DND-41 (cell line): ENCODE measurements around the gene TMEM203.

Experiments
- CTCF ChIP-seq: IDR thresholded peaks from 2 replicates; pipeline ENCODE4 v1.5.1; 2012; ENCODE audit warnings: borderline replicate concordance, low read length, moderate library complexity, mild to moderate bottlenecking; ENCODE audit not compliant: poor library complexity, severe bottlenecking; ENCODE audit errors: extremely low read depth
- EZH2 ChIP-seq: IDR thresholded peaks from 3 replicates; pipeline ENCODE4 v1.6.1; 2012; ENCODE audit warnings: borderline replicate concordance, low read depth, mild to moderate bottlenecking, moderate library complexity, low read length, inconsistent platforms; ENCODE audit not compliant: severe bottlenecking

- TF ChIP-seq CTCF: no peak
- TF ChIP-seq EZH2: no peak
Measured at GRCh38 chr9:137233143-137233980, 27.9 kb upstream of the TMEM203 start.
